ENCODE measurements around the gene EPN3. TPM values are rescaled to one million over a fixed set of nuclear protein-coding genes. Genes with fewer than 3 reads are reported as not detected.

EPN3 gene
- total RNA-seq, 1 donor from 2014 or later = not detected

GRCh38 chr17:50534222-50534978 is 1.9 kb downstream of the EPN3 start:
- Mint-ChIP-seq H3K27me3 (ENCODE audit: low read depth) (peaks cover 30% of the 10 kb centered on the region), H3K27ac (ENCODE audit: unreplicated experiment) (no peak overlapping the region), H3K36me3 (ENCODE audit: low read depth) (no peaks in the 10 kb centered on the region), H3K4me1 (ENCODE audit: low read depth) (peaks cover 14% of the 10 kb centered on the region), H3K4me3 (ENCODE audit: unreplicated experiment) (no peak overlapping the region), H3K9me3 (ENCODE audit: low read depth) (no peaks in the 10 kb centered on the region)
- TF ChIP-seq CTCF (IDR thresholded peaks at IDR 0.05) = peak; percentile 27
- DNase-seq (ENCODE audit: low spot score) = no peak

GRCh38 chr17:50534979-50535326 is 2.4 kb downstream of the EPN3 start:
- peaks cover 14% of the 10 kb centered on the region for H3K4me1 Mint-ChIP-seq (ENCODE audit: low read depth)
- TF ChIP-seq CTCF (IDR thresholded peaks at IDR 0.05) = no peak
- H3K27ac Mint-ChIP-seq (ENCODE audit: unreplicated experiment) = no peak overlapping the region
- peaks cover 24% of the 10 kb centered on the region for H3K27me3 Mint-ChIP-seq (ENCODE audit: low read depth)
- no peak overlapping the region for H3K4me3 Mint-ChIP-seq (ENCODE audit: unreplicated experiment)
- no peak for DNase-seq (ENCODE audit: low spot score)
- no peaks in the 10 kb centered on the region for H3K9me3 Mint-ChIP-seq (ENCODE audit: low read depth)
- H3K36me3 Mint-ChIP-seq (ENCODE audit: low read depth) = no peaks in the 10 kb centered on the region

- peaks cover 23% of the 10 kb centered on the region for H3K27me3 Mint-ChIP-seq (ENCODE audit: low read depth)
- H3K9me3 Mint-ChIP-seq (ENCODE audit: low read depth) = no peaks in the 10 kb centered on the region
- no peaks in the 10 kb centered on the region for H3K36me3 Mint-ChIP-seq (ENCODE audit: low read depth)
- no peak for TF ChIP-seq CTCF (IDR thresholded peaks at IDR 0.05)
- no peak overlapping the region for H3K27ac Mint-ChIP-seq (ENCODE audit: unreplicated experiment)
- no peak overlapping the region for H3K4me3 Mint-ChIP-seq (ENCODE audit: unreplicated experiment)
- peaks cover 14% of the 10 kb centered on the region for H3K4me1 Mint-ChIP-seq (ENCODE audit: low read depth)
- no peak for DNase-seq (ENCODE audit: low spot score)
These were observed 2.9 kb downstream of the EPN3 start for GRCh38 chr17:50535407-50535806.

GRCh38 chr17:50536683-50537646 is 4.4 kb downstream of the EPN3 start:
- peaks cover 11% of the 10 kb centered on the region for H3K27me3 Mint-ChIP-seq (ENCODE audit: low read depth)
- peaks cover 17% of the 10 kb centered on the region for H3K4me1 Mint-ChIP-seq (ENCODE audit: low read depth)
- TF ChIP-seq CTCF (IDR thresholded peaks at IDR 0.05) = no peak
- no peaks in the 10 kb centered on the region for H3K36me3 Mint-ChIP-seq (ENCODE audit: low read depth)
- H3K4me3 Mint-ChIP-seq (ENCODE audit: unreplicated experiment) = no peak overlapping the region
- no peak overlapping the region for H3K27ac Mint-ChIP-seq (ENCODE audit: unreplicated experiment)
- DNase-seq (ENCODE audit: low spot score) = no peak
- no peaks in the 10 kb centered on the region for H3K9me3 Mint-ChIP-seq (ENCODE audit: low read depth)

All from chondrocyte (in vitro differentiated cells).